ENCODE data around the gene EXD3. TPM values are rescaled to one million over a fixed set of nuclear protein-coding genes. Genes with fewer than 3 reads are reported as not detected.

EXD3 gene
- total and polyA plus RNA-seq, 9 of the 15 experiments (the other 6 are each of a cell fraction or from before 2014, with no cell fraction given), result 0.29 to 12.5 (median 3.9) TPM

- in situ Hi-C loops (cut with MboI) (no loop called here), intact Hi-C loops (cut with micrococcal nuclease) (no loop called here)
- FAIRE-seq (no peak), DNase-seq (ENCODE audit: extremely low read depth in 1 of 4, low spot score in 3 of 4) (no peak), ATAC-seq (no peak)
- CTCF ChIA-PET (ENCODE audit: low intra/inter-chr PET ratio), result no interaction called here
- Histone ChIP-seq H3K4me2 (ENCODE audit: insufficient read depth, low read length) (no peak overlapping the region), H3K9ac (ENCODE audit: insufficient read depth in 1 of 2, low read depth in 2 of 2, low read length in 2 of 2) (no peak overlapping the region; a peak in 1 of 4 replicates), H3K79me2 (ENCODE audit: control insufficient read depth, insufficient read depth, low read length) (no peaks in the 10 kb centered on the region), H3K9me3 (replicated peaks; ENCODE audit: control insufficient read depth, insufficient read depth, low read depth, low read length) (no peaks in the 10 kb centered on the region; the same call in 1 of the 2 replicates), H3K4me3 (no peak overlapping the region), H2AFZ (ENCODE audit: low read depth, low read length) (no peak overlapping the region), H3K9me1 (ENCODE audit: control insufficient read depth, insufficient read depth, low read length) (no peaks in the 10 kb centered on the region), H3K27me3 (ENCODE audit: control insufficient read depth in 2 of 2, insufficient read depth in 2 of 2, low read length in 2 of 2) (peaks cover 0 to 13% of the 10 kb centered on the region in 2 experiments; a peak in 2 of 5 replicates), H3K36me3 (ENCODE audit: control insufficient read depth, insufficient read depth, low read length) (no peaks in the 10 kb centered on the region), H4K20me1 (replicated peaks; ENCODE audit: control insufficient read depth, insufficient read depth, low read length) (no peaks in the 10 kb centered on the region), H3K4me1 (replicated peaks in 1 of 2; ENCODE audit: control insufficient read depth in 2 of 2, insufficient read depth in 2 of 2, low read length in 2 of 2) (peaks cover 0 to 51% of the 10 kb centered on the region in 2 experiments; a peak in 3 of 5 replicates), H3K27ac (ENCODE audit: extremely low read depth, low read depth, low read length) (no peak overlapping the region)
- 39% methylated on average over 13 of the region's 17 CpGs for WGBS (ENCODE audit: insufficient coverage, low coverage, missing lambda C conversion rate)
- no TSS peak for BruUV-seq (replicated peaks)
- TF ChIP-seq WHSC1 (IDR thresholded peaks at IDR 0.05; ENCODE audit: low read length), result no peak
- peak; percentile 49; the same call in 1 of the 2 replicates for TF ChIP-seq POLR2G (IDR thresholded peaks at IDR 0.05; ENCODE audit: low read depth, low read length)
- POLR2A ChIA-PET, result interaction anchor here (0.6 kb wide), 2 partner anchors 46 to 122 kb away, joined by 3 read pairs; no protein-coding TSS in a partner anchor
Observed at GRCh38 chr9:137366445-137366810, 56.5 kb downstream of the EXD3 start.

DNA sequence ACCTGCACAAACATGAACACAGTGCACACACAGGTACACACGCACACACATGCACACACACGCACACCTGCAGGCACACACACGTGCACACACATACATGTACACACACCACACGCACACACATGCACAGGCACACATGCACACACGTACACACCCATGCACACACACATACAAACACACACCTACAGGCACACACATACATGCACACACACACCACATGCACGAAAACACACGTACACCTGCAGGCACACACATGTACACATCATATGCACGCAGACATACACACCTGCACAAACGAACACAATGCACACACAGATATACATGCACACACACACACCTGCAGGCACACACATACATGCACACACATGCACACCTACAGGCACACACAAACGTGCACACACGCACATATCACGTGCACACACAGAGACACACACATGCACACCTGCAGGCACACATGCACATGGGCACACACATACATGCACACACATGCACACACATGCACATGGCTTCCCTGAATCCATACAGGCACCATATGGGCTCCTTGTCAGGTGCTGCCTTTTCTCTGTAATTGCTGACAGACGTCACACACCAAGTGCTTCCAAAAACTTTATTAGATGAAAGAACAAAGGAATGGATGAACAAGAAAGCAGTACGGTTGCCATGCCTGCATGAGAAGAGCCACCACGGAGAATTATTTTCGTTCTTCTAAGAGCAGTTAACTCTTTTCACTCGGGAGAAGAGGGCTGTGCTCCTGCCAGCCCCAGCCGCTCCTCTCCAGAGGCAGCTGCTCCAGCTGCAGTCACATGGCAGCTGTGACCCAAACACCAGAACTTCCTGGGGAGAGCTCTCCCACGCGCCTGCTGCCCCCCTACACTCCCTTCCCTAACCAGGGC lies 57.2 kb downstream of the EXD3 start:
- in situ Hi-C loops (cut with MboI), result no loop called here
- H2AFZ ChIP-seq (ENCODE audit: low read depth, low read length), result no peak overlapping the region
- DNase-seq (ENCODE audit: extremely low read depth in 1 of 4, low spot score in 3 of 4), result no peak
- H3K4me2 ChIP-seq (ENCODE audit: insufficient read depth, low read length), result no peak overlapping the region
- H3K9me3 ChIP-seq (replicated peaks; ENCODE audit: control insufficient read depth, insufficient read depth, low read depth, low read length), result no peaks in the 10 kb centered on the region; the same call in 1 of the 2 replicates
- peaks cover 0 to 13% of the 10 kb centered on the region in 2 experiments; a peak in 2 of 5 replicates for H3K27me3 ChIP-seq (ENCODE audit: control insufficient read depth in 2 of 2, insufficient read depth in 2 of 2, low read length in 2 of 2)
- H3K36me3 ChIP-seq (ENCODE audit: control insufficient read depth, insufficient read depth, low read length), result no peaks in the 10 kb centered on the region
- FAIRE-seq, result peak; percentile 56
- ChIA-PET POLR2A (interaction anchor here (0.6 kb wide), 1 partner anchor 47 kb away, joined by 3 read pairs; no protein-coding TSS in a partner anchor), CTCF (ENCODE audit: low intra/inter-chr PET ratio) (no interaction called here)
- H3K4me3 ChIP-seq, result no peak overlapping the region
- H3K9ac ChIP-seq (ENCODE audit: insufficient read depth in 1 of 2, low read depth in 2 of 2, low read length in 2 of 2), result no peak overlapping the region
- intact Hi-C loops (cut with micrococcal nuclease), result no loop called here
- BruUV-seq (replicated peaks), result no TSS peak
- peaks cover 0 to 44% of the 10 kb centered on the region in 2 experiments; a peak in 3 of 5 replicates for H3K4me1 ChIP-seq (replicated peaks in 1 of 2; ENCODE audit: control insufficient read depth in 2 of 2, insufficient read depth in 2 of 2, low read length in 2 of 2)
- H4K20me1 ChIP-seq (replicated peaks; ENCODE audit: control insufficient read depth, insufficient read depth, low read length), result no peaks in the 10 kb centered on the region
- 40% methylated on average over 17 of the region's 20 CpGs for WGBS (ENCODE audit: insufficient coverage, low coverage, missing lambda C conversion rate)
- no peaks in the 10 kb centered on the region for H3K79me2 ChIP-seq (ENCODE audit: control insufficient read depth, insufficient read depth, low read length)
- H3K27ac ChIP-seq (ENCODE audit: extremely low read depth, low read depth, low read length), result no peak overlapping the region; the same call in 2 of the 3 replicates
- H3K9me1 ChIP-seq (ENCODE audit: control insufficient read depth, insufficient read depth, low read length), result no peaks in the 10 kb centered on the region
- no peak for ATAC-seq
- TF ChIP-seq, protein P1, sequence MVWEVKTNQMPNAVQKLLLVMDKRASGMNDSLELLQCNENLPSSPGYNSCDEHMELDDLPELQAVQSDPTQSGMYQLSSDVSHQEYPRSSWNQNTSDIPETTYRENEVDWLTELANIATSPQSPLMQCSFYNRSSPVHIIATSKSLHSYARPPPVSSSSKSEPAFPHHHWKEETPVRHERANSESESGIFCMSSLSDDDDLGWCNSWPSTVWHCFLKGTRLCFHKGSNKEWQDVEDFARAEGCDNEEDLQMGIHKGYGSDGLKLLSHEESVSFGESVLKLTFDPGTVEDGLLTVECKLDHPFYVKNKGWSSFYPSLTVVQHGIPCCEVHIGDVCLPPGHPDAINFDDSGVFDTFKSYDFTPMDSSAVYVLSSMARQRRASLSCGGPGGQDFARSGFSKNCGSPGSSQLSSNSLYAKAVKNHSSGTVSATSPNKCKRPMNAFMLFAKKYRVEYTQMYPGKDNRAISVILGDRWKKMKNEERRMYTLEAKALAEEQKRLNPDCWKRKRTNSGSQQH (CRISPR knock-in tag; IDR thresholded peaks at IDR 0.05), result 0 out of 2 replicates have a peak, but pooled peaks have one; percentile 43
- TF ChIP-seq SREBF1 (IDR thresholded peaks at IDR 0.05; ENCODE audit: borderline replicate concordance, low read depth, low read length) (no peak), ZNF197 (CRISPR knock-in tag; IDR thresholded peaks at IDR 0.05; ENCODE audit: low read depth) (no peak)
